Left ventricle myocardium inferior (tissue), 1 donor: Measurements from ENCODE around the gene PLP2. TPM values are rescaled to one million over a fixed set of nuclear protein-coding genes. Genes with fewer than 3 reads are reported as not detected.
A peak's percentile ranks its signal among the peaks of the same experiment; 100 is the strongest.
"Not testable (repeated sequence)": the region's sequence is repeated elsewhere in the genome, so short reads cannot be mapped to it uniquely, and the experiment has no call there.

Experiments used
- DNase-seq: peaks from one replicate; pipeline ENCODE4 v3.0.0-alpha.2; 2020
- H3K27ac ChIP-seq: fragments of 200-600 bp; replicated peaks from 2 replicates; pipeline ENCODE4 v1.8.0; 2021
- H3K27me3 ChIP-seq: fragments of 200-600 bp; 2 replicates; pipeline ENCODE4 v1.8.0; 2021; ENCODE audit warnings: low read depth
- H3K36me3 ChIP-seq: fragments of 200-600 bp; 2 replicates; pipeline ENCODE4 v1.8.0; 2021
- H3K4me1 ChIP-seq: fragments of 200-600 bp; 2 replicates; pipeline ENCODE4 v1.8.0; 2021
- H3K4me3 ChIP-seq: fragments of 200-600 bp; 2 replicates; pipeline ENCODE4 v1.8.0; 2021; ENCODE audit warnings: mild to moderate bottlenecking, moderate library complexity
- H3K9me3 ChIP-seq: fragments of 200-600 bp; replicated peaks from 2 replicates; pipeline ENCODE4 v1.8.0; 2021
- intact Hi-C: fragments of 100-400 bp; cut with micrococcal nuclease; formaldehyde crosslinking; loops from one replicate; pipeline ENCODE4 v1.11.0; 2022
- total RNA-seq: library from RNA; stranded (reverse); fragmentation: NEBNext Ultra II Directional; extraction: Animal tissue kit (Norgen Biotek cat#: 25700); gene quantifications from one replicate; pipeline ENCODE4 v1.2.1, GENCODE V29; 2021
- TF ChIP-seq, protein P1 (sequence below): fragments of 200-600 bp; IDR thresholded peaks from 2 replicates; pipeline ENCODE4 v1.8.0; 2021; ENCODE audit warnings: antibody characterized with exemption, mild to moderate bottlenecking, borderline replicate concordance
- donor health status: DM: no; HTN: yes; CAD: no; lungs with severe emphysema.

PLP2 gene
- total RNA-seq, 1 donor from 2014 or later, result 42.1 TPM

DNA sequence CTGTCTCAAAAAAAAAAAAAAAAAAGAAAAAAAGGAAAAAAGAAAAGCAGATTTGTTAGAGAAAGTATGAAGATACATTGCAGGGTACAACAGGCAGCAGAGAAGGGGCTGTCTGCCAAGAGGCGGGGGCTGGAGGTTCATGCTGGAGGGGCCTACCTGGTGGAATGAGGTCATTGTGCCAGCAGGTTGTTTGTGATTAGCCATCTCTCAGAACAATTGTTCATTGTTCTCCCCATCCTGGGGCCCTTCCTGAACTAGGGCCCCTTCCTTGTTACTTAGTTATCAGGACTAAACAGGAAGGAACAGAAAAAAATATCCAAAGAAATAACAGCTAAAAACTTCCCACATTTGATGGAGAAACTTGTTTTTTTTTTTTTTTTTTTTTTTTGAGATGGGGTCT lies 34.2 kb upstream of the PLP2 start:
- H3K27me3 ChIP-seq, result no peaks in the 10 kb centered on the region
- no peaks in the 10 kb centered on the region for H3K4me1 ChIP-seq
- H3K27ac ChIP-seq, result peak overlapping the region; percentile 55
- TF ChIP-seq, protein P1, sequence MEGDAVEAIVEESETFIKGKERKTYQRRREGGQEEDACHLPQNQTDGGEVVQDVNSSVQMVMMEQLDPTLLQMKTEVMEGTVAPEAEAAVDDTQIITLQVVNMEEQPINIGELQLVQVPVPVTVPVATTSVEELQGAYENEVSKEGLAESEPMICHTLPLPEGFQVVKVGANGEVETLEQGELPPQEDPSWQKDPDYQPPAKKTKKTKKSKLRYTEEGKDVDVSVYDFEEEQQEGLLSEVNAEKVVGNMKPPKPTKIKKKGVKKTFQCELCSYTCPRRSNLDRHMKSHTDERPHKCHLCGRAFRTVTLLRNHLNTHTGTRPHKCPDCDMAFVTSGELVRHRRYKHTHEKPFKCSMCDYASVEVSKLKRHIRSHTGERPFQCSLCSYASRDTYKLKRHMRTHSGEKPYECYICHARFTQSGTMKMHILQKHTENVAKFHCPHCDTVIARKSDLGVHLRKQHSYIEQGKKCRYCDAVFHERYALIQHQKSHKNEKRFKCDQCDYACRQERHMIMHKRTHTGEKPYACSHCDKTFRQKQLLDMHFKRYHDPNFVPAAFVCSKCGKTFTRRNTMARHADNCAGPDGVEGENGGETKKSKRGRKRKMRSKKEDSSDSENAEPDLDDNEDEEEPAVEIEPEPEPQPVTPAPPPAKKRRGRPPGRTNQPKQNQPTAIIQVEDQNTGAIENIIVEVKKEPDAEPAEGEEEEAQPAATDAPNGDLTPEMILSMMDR, result no peak
- H3K36me3 ChIP-seq, result peaks cover 10% of the 10 kb centered on the region
- intact Hi-C loops, result no loop called here
- H3K4me3 ChIP-seq, result no peak overlapping the region
- peaks cover 12% of the 10 kb centered on the region for H3K9me3 ChIP-seq
- peak; percentile 17 for DNase-seq

DNA sequence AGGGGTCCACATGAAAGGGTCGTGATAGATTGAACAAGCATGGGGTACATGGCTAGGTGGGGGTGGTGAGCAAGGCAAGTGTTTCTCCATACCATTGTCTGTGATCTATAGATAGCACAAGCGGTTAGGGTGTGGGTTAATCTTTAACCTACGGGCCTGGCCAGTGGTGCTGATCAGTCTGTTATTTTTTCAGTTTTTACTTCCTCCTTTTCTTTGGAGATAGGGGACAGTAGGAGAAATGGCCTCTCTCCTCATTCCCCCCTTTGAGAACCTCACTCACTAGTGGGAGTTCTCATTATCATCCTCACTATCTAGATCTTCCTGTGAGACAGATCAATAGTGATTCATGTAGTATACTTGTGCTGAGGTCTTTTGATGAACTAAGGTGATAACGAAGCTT lies 32.0 kb upstream of the PLP2 start:
- Histone ChIP-seq H3K27ac (no peak overlapping the region), H3K4me3 (no peak overlapping the region), H3K4me1 (no peaks in the 10 kb centered on the region), H3K27me3 (no peaks in the 10 kb centered on the region), H3K36me3 (peaks cover 10% of the 10 kb centered on the region), H3K9me3 (peaks cover 12% of the 10 kb centered on the region)
- intact Hi-C loops, result no loop called here
- DNase-seq, result no peak
- TF ChIP-seq, protein P1, result no peak

DNA sequence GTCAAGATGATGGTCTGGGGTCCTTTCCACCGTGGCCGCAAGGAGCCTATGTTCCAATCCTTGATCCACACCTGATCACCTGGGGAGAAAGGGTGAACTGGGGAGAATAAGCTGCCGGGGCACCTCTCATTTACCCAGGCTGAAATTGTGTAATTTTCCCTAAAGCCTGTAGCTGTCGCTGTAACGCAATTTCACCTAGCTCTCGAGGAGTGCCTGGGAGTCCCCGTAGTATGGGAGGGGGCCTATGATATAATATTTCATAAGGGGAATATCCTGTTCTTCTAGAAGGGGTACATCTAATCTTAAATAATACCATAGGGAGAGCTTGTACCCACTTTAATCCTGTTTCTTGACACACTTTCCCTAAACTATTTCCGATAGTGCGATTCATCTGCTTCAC lies 29.4 kb upstream of the PLP2 start:
- TF ChIP-seq, protein P1, result peak; percentile 62
- H3K27ac ChIP-seq, H3K4me1 ChIP-seq, DNase-seq, H3K27me3 ChIP-seq, H3K36me3 ChIP-seq, intact Hi-C loops, H3K4me3 ChIP-seq: not testable (repeated sequence)
- peaks cover 12% of the 10 kb centered on the region for H3K9me3 ChIP-seq

DNA sequence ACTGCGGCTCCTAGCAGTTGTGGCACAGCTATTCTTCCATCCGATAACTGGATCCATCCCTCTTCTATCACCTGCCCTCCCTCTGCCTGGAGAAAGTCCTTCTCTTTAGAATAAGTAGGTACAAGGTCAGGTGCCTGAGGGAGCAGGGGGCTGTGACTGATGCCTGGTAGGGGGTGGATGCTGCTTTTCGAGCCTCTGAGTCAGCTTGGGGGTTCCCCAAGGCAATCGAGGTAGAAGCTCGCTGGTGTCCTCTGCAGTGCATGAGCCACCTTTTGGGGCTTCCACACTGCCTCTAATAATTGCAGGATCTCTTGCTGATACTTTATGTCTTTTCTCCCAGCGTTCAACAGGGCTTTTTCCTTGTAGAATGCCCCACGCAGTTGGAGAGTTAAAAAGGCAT lies 28.5 kb upstream of the PLP2 start:
- H3K27ac ChIP-seq, H3K4me1 ChIP-seq, H3K27me3 ChIP-seq, H3K4me3 ChIP-seq, DNase-seq, intact Hi-C loops, H3K36me3 ChIP-seq: not testable (repeated sequence)
- peaks cover 12% of the 10 kb centered on the region for H3K9me3 ChIP-seq

DNA sequence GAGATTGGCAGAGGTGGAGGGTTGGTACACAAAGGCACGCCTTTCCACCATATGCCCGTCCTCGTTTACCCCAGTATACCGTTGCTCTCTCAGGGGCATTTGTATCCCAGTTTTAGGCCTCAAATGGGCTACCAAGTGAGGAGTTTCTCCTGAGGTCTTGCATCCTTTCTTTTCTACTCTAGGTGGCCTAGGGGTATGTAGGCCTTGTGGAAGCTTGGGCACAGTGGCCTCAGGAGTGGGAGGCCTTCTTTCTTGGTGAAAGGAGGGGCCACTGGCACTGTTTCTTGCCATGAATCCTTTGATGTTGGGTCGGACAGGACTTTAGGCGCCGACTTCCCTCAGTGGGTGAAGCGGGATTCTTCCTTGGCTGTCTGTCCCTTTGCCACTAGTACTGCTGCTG lies 24.4 kb upstream of the PLP2 start:
- intact Hi-C loops, result no loop called here
- H3K4me1 ChIP-seq, result no peaks in the 10 kb centered on the region

DNA sequence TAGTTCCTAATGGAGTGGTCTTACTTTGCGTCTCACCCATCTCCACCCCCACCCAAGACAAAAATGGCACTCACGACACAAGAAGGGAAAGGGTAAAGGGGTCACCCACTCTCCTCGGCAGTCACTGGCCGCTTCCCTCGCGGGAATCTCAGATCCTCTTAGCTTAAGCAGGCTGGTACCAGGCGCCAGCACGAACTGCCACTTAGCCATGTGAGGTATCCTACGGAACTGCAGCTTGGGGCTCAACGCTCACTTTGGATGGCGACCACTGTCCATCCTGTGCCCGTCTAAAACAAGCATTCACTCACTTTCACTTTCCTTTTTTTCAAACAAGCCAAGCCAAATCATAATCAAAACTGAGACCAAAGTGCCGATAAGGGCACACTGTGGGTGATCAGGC lies 23.8 kb upstream of the PLP2 start:
- DNase-seq, result no peak
- no peak overlapping the region for H3K4me3 ChIP-seq
- H3K27ac ChIP-seq, result no peak overlapping the region
- no peaks in the 10 kb centered on the region for H3K9me3 ChIP-seq
- no peaks in the 10 kb centered on the region for H3K4me1 ChIP-seq
- no peaks in the 10 kb centered on the region for H3K36me3 ChIP-seq
- TF ChIP-seq, protein P1, result no peak
- no peaks in the 10 kb centered on the region for H3K27me3 ChIP-seq
- intact Hi-C loops, result no loop called here

More for the DNA sequence above, 24.4 kb upstream of the PLP2 start:
- H3K36me3 ChIP-seq, result no peaks in the 10 kb centered on the region
- H3K4me3 ChIP-seq, result no peak overlapping the region
- no peaks in the 10 kb centered on the region for H3K9me3 ChIP-seq
- H3K27me3 ChIP-seq, result no peaks in the 10 kb centered on the region
- TF ChIP-seq, protein P1, result no peak
- no peak for DNase-seq
- no peak overlapping the region for H3K27ac ChIP-seq

DNA sequence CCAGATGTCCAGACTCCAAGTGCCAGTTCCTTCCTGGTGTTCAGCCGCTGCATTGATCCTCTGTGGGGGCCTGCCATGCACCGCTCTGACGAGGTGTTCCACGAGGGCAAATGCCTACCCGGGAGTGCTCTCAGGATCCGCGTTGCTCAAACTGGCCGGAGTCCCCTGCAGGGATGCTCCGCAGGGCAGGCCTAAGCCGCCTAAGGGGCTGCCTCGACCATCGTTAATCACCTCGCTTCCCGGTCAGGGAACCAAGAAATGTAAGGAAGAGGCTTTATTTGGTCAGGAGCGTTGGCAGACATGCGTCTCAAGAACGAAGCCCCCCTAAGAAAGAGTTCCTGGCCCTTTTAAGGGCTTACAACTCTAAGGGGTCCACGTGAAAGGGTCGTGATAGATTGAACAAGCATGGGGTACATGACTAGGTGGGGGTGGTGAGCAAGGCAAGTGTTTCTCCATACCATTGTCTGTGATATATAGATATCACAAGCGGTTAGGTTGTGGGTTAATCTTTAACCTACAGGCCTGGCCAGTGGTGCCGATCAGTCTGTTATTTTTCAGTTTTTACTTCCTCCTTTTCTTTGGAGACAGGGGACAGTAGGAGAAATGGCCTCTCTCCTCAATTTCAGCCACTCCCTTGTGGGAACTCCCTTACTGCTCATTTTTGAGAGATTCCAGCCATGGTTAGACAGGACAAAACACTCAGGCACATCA lies 23.2 kb upstream of the PLP2 start:
- intact Hi-C loops, DNase-seq: not testable (repeated sequence)

DNA sequence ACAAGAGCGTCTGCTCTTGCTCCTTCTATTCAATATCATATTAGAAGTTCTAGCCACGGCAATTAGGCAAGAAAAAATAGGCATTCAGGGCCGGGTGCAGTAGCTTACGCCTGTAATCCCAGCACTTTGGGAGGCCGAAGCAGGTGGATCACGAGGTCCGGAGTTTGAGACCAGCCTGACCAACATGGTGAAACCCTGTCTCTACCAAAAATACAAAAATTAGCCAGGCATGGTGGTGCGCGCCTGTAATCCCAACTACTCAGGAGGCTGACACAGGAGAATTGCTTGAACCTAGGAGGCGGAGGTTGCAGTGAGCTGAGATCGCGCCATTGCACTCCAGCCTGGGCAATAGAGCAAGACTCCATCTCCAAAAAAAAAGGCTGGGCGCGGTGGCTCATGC lies 22.4 kb upstream of the PLP2 start:
- DNase-seq, H3K4me1 ChIP-seq, H3K27ac ChIP-seq, H3K9me3 ChIP-seq, H3K27me3 ChIP-seq, H3K36me3 ChIP-seq, H3K4me3 ChIP-seq, intact Hi-C loops: not testable (repeated sequence)

More for the DNA sequence above, 23.2 kb upstream of the PLP2 start:
- H3K36me3 ChIP-seq, H3K27me3 ChIP-seq, H3K27ac ChIP-seq, H3K4me1 ChIP-seq, H3K4me3 ChIP-seq, H3K9me3 ChIP-seq: not testable (repeated sequence)
